HEK293T (cell line): ENCODE data around the gene GADD45A.

ENCODE experiments used
- LEF1 ChIP-seq: fragments of 450-650 bp; IDR thresholded peaks from 2 replicates; pipeline ENCODE4 v1.6.1; 2017; ENCODE audit warnings: mild to moderate bottlenecking, borderline replicate concordance
- NFRKB ChIP-seq: fragments of 450-650 bp; IDR thresholded peaks from 2 replicates; pipeline ENCODE4 v1.6.1; 2016; ENCODE audit warnings: mild to moderate bottlenecking, moderate library complexity
- SP1 ChIP-seq: fragments of 450-650 bp; IDR thresholded peaks from 2 replicates; pipeline ENCODE4 v1.6.1; 2017

DNA sequence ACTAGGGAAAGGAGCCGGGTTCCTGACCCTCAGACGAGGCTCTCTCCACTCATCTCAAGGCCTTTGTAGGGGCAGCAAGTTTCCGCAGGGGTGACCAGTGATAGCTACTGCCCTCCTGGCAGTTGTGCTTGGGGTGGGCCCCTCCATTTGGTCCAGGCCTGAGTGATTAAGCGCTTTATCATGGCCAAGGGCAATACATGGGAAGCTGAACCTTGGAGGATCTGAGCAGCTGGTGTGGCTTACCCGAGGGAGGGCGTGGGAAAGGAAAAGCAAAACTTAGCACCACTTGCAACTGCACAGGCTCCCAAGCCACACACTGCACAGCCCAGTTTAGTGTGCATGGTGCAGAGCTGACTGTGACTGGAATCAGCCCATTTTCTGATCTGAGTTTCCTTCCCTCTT, 47.8 kb downstream of the GADD45A start:
- TF ChIP-seq NFRKB (no peak), SP1 (no peak), LEF1 (no peak)
